PC-9 (cell line): ENCODE results near the gene CLDN20.

ENCODE experiments used
- CTCF ChIP-seq: fragments of 200-600 bp; sonication (generic); conservative IDR thresholded peaks from 2 replicates; pipeline ENCODE4 v1.6.1; 2017; ENCODE audit warnings: mixed run types, antibody characterized with exemption, mild to moderate bottlenecking, moderate library complexity
- EZH2 ChIP-seq: fragments of 200-600 bp; sonication (generic); IDR thresholded peaks from 2 replicates; pipeline ENCODE4 v1.8.0; 2017; ENCODE audit warnings: antibody characterized with exemption, low read depth

GRCh38 chr6:155273431-155273830 lies 9.6 kb downstream of the CLDN20 start:
- TF ChIP-seq EZH2 (no peak), CTCF (no peak)
